MCF 10A (cell line): ENCODE data around the gene MRAS. TPM values are rescaled to one million over a fixed set of nuclear protein-coding genes. Genes with fewer than 3 reads are reported as not detected.

Experiments used
- BruUV-seq: library from RNA; stranded (reverse); fragments of 400-500 nt; replicated peaks from 2 replicates; lab custom pipeline; 2021; lab: Mats Ljungman, UMichigan
- CTCF ChIA-PET: fragments of 300-600 bp; sonication (Branson Sonifier 250); formaldehyde crosslinking; extraction: SDS; loops from one replicate; lab custom pipeline; 2021; ENCODE audit warnings: antibody characterized with exemption, inconsistent platforms; lab: Yijun Ruan, JAX
- POLR2A ChIA-PET: fragments of 300-600, 350-650 bp; sonication (Branson Sonifier 250); formaldehyde crosslinking; extraction: SDS; loops from one replicate; lab custom pipeline; 2020; ENCODE audit warnings: antibody characterized with exemption, inconsistent platforms; lab: Yijun Ruan, JAX
- DNase-seq: peaks from one replicate; pipeline ENCODE4 v3.0.0-alpha.2; 2018; ENCODE audit not compliant: unreplicated experiment
- H3K27ac Mint-ChIP-seq: one replicate; pipeline ENCODE4 v1.8.0; 2022; ENCODE audit warnings: mild to moderate bottlenecking, low read depth, mixed read lengths; ENCODE audit not compliant: unreplicated experiment
- H3K27me3 Mint-ChIP-seq: one replicate; pipeline ENCODE4 v1.8.0; 2022; ENCODE audit warnings: mixed read lengths; ENCODE audit not compliant: insufficient read depth, unreplicated experiment
- H3K36me3 Mint-ChIP-seq: one replicate; pipeline ENCODE4 v1.8.0; 2022; ENCODE audit warnings: mild to moderate bottlenecking, moderate library complexity, mixed read lengths; ENCODE audit not compliant: insufficient read depth, unreplicated experiment
- H3K4me1 Mint-ChIP-seq: one replicate; pipeline ENCODE4 v1.8.0; 2022; ENCODE audit warnings: mixed read lengths; ENCODE audit not compliant: insufficient read depth, unreplicated experiment
- H3K4me3 Mint-ChIP-seq: one replicate; pipeline ENCODE4 v1.8.0; 2022; ENCODE audit warnings: mild to moderate bottlenecking, moderate library complexity, mixed read lengths; ENCODE audit not compliant: unreplicated experiment
- H3K9me3 Mint-ChIP-seq: one replicate; pipeline ENCODE4 v1.8.0; 2022; ENCODE audit warnings: mixed read lengths; ENCODE audit not compliant: unreplicated experiment
- intact Hi-C: fragments of 100-400 bp; cut with micrococcal nuclease; formaldehyde crosslinking; loops from 2 replicates; pipeline ENCODE4 v1.14.1; 2022
- total RNA-seq: library from RNA; stranded (reverse); gene quantifications from 2 replicates; pipeline ENCODE4 v1.2.3, GENCODE V29; 2022
- TF ChIP-seq, protein P1 (sequence below): fragments of 200-600 bp; IDR thresholded peaks from one replicate; pipeline ENCODE4 v1.8.0; 2022; ENCODE audit warnings: antibody characterized with exemption, mild to moderate bottlenecking; ENCODE audit not compliant: unreplicated experiment

The MRAS gene
- total RNA-seq, 1 experiment from 2014 or later: 5.2 TPM

DNA sequence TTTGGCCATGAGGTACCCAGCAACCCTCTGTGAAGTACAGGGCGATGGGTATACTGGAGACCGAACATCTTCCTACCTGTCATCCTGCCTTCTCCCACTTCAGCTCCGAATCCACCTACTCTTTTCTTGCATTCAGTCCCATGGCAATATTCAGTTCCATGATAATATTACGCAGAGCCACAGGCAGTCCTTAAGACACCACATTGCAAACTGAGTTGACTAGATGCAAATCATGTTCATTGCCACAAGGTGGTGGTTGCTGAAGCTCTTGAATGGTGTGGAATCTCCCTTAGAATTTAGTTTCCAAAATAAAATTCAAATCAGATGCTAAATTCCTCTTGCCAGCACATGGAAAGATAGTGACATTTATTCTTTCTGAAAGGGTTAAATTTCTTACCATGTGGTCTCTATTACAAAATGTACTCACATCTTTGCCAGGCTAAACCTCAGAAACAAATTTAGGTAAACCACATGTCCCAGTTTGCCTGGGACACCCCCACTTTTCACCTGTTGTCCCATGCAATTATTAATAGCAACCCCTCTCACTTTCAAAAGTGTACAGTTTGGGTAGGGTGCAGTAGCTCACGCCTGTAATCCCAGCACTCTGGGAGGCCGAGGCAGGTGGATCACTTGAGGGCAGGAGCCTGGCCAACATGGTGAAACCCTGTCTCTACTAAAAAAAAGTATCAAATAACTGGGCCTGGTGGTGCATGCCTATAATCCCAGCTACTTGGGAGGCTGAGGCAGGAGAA is 17.1 kb upstream of the MRAS start:
- no peaks in the 10 kb centered on the region for H3K9me3 Mint-ChIP-seq
- H3K27ac Mint-ChIP-seq: no peak overlapping the region
- no peak overlapping the region for H3K4me3 Mint-ChIP-seq
- H3K4me1 Mint-ChIP-seq: no peaks in the 10 kb centered on the region
- TF ChIP-seq, protein P1, sequence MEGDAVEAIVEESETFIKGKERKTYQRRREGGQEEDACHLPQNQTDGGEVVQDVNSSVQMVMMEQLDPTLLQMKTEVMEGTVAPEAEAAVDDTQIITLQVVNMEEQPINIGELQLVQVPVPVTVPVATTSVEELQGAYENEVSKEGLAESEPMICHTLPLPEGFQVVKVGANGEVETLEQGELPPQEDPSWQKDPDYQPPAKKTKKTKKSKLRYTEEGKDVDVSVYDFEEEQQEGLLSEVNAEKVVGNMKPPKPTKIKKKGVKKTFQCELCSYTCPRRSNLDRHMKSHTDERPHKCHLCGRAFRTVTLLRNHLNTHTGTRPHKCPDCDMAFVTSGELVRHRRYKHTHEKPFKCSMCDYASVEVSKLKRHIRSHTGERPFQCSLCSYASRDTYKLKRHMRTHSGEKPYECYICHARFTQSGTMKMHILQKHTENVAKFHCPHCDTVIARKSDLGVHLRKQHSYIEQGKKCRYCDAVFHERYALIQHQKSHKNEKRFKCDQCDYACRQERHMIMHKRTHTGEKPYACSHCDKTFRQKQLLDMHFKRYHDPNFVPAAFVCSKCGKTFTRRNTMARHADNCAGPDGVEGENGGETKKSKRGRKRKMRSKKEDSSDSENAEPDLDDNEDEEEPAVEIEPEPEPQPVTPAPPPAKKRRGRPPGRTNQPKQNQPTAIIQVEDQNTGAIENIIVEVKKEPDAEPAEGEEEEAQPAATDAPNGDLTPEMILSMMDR: peak; percentile 3
- H3K27me3 Mint-ChIP-seq: no peaks in the 10 kb centered on the region
- intact Hi-C loops: loop anchor here (5.0 kb wide), 3 partner anchors 86 to 606 kb away; partner anchors contain the start of gene CEP70
- POLR2A ChIA-PET: interaction anchor here (1.1 to 1.3 kb wide), 2 partner anchors 12 to 17 kb away, joined by 3 to 4 read pairs; partner anchors contain the start of gene MRAS
- no peak for DNase-seq
- H3K36me3 Mint-ChIP-seq: no peaks in the 10 kb centered on the region
- no TSS peak for BruUV-seq
- CTCF ChIA-PET: interaction anchor here (0.5 to 3.0 kb wide), 32 partner anchors 9 to 970 kb away, joined by 3 to 11 read pairs (median 4); partner anchors contain the start of gene MRAS

DNA sequence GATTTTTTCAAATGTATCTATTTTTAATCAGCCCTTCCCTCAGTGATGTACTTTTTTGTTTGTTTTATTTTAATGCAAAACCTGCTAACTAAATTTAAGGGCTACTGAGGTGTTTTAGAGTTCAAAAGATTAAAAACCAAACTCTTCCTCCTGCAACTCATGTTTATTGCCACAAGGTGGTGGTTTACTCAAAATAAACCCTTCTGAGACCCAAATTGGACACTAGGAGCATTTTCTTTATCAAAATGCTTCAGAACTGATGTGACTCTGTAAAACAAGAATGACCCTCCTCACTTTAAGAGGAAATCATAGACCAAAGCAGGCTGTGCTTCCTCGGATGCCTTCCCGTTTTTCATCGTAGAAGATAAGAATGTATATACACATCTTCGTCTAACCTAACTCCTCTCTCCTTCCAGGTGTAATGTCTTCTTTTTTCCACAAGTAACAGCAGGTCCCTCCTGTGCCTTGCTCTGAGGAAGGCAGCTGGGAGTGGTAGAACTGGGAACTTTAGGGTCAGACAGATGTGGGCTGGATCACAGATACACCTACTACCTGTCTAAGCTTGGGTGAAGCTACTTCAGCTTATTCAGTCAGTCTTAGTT is 15.8 kb upstream of the MRAS start:
- POLR2A ChIA-PET: no interaction called here
- TF ChIP-seq, protein P1: peak; percentile 60
- CTCF ChIA-PET: interaction anchor here (0.6 to 3.0 kb wide), 27 partner anchors 10 to 590 kb away, joined by 3 to 11 read pairs (median 3); partner anchors contain the start of genes ARMC8 and CEP70
- H3K4me1 Mint-ChIP-seq: no peaks in the 10 kb centered on the region
- DNase-seq: peak; percentile 55
- no TSS peak for BruUV-seq
- intact Hi-C loops: loop anchor here (1.0 to 5.0 kb wide), 5 partner anchors 66 to 605 kb away; partner anchors contain the start of gene CEP70
- H3K36me3 Mint-ChIP-seq: no peaks in the 10 kb centered on the region
- no peaks in the 10 kb centered on the region for H3K9me3 Mint-ChIP-seq
- no peak overlapping the region for H3K27ac Mint-ChIP-seq
- H3K4me3 Mint-ChIP-seq: no peak overlapping the region
- no peaks in the 10 kb centered on the region for H3K27me3 Mint-ChIP-seq

DNA sequence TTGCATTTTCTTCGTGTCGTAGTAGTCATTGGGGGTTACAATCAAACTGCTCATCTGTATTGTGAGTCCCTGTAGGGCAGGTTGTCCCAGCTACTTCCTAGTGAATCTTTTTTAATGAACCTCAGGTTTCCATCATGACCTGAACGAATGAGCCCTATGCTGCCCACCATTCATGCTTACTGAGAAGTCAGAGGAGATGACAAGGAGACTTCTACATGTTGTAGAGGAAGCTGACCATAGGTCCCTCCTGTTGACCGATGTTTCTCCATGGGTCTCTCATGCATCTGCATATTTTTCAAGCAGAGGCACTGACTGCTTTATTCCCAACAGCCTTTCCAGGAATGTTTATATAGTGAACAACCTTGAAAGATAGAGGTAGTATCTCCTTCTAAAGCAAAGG is 13.8 kb upstream of the MRAS start:
- intact Hi-C loops: loop anchor here (5.0 kb wide), 3 partner anchors 83 to 603 kb away; partner anchors contain the start of gene CEP70
- Mint-ChIP-seq H3K4me1 (no peaks in the 10 kb centered on the region), H3K36me3 (no peaks in the 10 kb centered on the region), H3K27ac (no peak overlapping the region), H3K9me3 (no peaks in the 10 kb centered on the region), H3K4me3 (no peak overlapping the region), H3K27me3 (no peaks in the 10 kb centered on the region)
- no peak for DNase-seq
- TF ChIP-seq, protein P1: no peak
- ChIA-PET POLR2A (interaction anchor here (0.6 to 0.9 kb wide), 2 partner anchors 147 to 1378 kb away, joined by 3 read pairs; partner anchors contain the start of gene ARMC8), CTCF (interaction anchor here (0.6 to 3.3 kb wide), 8 partner anchors 13 to 588 kb away, joined by 3 to 20 read pairs (median 4); no protein-coding TSS in a partner anchor)
- BruUV-seq: no TSS peak
